Stimulated activated effector memory CD8-positive, alpha-beta T cell treated with anti-CD3 and anti-CD28 coated beads, Interleukin-12 subunit alpha, Interleukin-12 subunit beta, amount 100 ng/mL, for 72 hours (primary cell): Measurements from ENCODE around the gene SALL4.
A peak's percentile ranks its signal among the peaks of the same experiment; 100 is the strongest.

Experiments
- ATAC-seq: fragments of 150-1000 bp; cut with Tn5 transposase; 2 replicates; pipeline ENCODE4 v1.10.0; 2021
- DNase-seq, 2 donors: peaks; one replicate each; pipeline ENCODE4 v3.0.0; 2021 to 2022; ENCODE audit warnings: low spot score in 2 of 2
- H3K27ac Mint-ChIP-seq: one replicate; pipeline ENCODE4 v1.8.0; 2022; ENCODE audit warnings: mild to moderate bottlenecking, mixed read lengths
- H3K36me3 Mint-ChIP-seq: one replicate; pipeline ENCODE4 v1.8.0; 2022; ENCODE audit warnings: mild to moderate bottlenecking, mixed read lengths
- H3K4me1 Mint-ChIP-seq: one replicate; pipeline ENCODE4 v1.8.0; 2022; ENCODE audit warnings: mixed read lengths
- H3K4me3 Mint-ChIP-seq: one replicate; pipeline ENCODE4 v1.8.0; 2022; ENCODE audit warnings: mild to moderate bottlenecking, mixed read lengths
- H3K9me3 Mint-ChIP-seq: one replicate; pipeline ENCODE4 v1.8.0; 2022; ENCODE audit warnings: mixed read lengths

Gene SALL4

GRCh38 chr20:51811042-51811355 lies 8.7 kb upstream of the SALL4 start:
- no peak overlapping the region for H3K27ac Mint-ChIP-seq
- DNase-seq = no peak
- no peak overlapping the region for H3K4me3 Mint-ChIP-seq
- H3K9me3 Mint-ChIP-seq = no peaks in the 10 kb centered on the region
- no peaks in the 10 kb centered on the region for H3K36me3 Mint-ChIP-seq
- no peak for ATAC-seq
- H3K4me1 Mint-ChIP-seq = no peaks in the 10 kb centered on the region

DNA sequence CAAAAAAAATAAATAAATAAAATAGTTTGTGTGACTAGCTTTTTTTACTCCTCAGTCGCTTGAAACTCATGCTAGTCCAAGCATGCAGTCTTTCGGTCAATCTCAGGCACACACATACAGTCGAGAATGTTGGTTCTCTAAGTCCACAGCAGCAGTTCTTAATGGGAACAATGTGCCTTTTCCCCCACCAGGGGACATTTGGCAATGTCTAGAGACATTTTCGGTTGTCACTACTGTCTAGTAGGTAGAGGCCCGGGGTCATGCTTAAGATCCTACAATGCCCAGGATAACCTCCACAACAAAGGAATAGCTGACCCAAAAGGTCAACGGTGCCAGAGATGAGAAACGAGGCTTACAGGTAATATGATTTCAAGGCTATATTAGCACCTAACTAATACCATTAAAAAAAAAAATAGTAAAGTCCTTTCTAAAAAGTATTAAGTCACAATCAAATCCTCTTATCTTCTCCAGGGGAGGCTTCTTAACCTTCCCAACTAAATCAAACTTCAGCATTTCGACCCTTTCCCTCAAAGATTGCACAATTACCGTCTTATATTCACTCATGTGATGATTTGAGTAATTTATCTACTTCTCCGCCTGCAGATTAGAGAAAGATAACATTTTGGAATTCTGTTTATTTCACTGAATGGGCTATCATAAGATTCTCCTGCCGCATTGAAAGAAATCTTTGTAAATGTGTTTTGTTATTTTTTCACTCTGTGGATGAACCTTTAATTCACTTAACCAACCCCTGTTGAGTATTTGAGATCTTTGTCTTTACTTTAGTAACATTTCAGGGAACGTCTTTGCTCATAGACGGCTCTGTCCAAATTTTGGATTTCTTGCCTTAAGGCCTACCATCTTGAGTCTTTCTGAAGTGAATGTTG lies 8.1 kb upstream of the SALL4 start:
- H3K9me3 Mint-ChIP-seq = no peaks in the 10 kb centered on the region
- ATAC-seq (no peak), DNase-seq (no peak)
- no peaks in the 10 kb centered on the region for H3K4me1 Mint-ChIP-seq
- H3K36me3 Mint-ChIP-seq = no peaks in the 10 kb centered on the region
- H3K27ac Mint-ChIP-seq = no peak overlapping the region
- no peak overlapping the region for H3K4me3 Mint-ChIP-seq

GRCh38 chr20:51807720-51808250 lies 5.5 kb upstream of the SALL4 start:
- no peak overlapping the region for H3K4me3 Mint-ChIP-seq
- no peaks in the 10 kb centered on the region for H3K4me1 Mint-ChIP-seq
- ATAC-seq (no peak), DNase-seq (no peak)
- H3K9me3 Mint-ChIP-seq = no peaks in the 10 kb centered on the region
- no peaks in the 10 kb centered on the region for H3K36me3 Mint-ChIP-seq
- H3K27ac Mint-ChIP-seq = no peak overlapping the region

DNA sequence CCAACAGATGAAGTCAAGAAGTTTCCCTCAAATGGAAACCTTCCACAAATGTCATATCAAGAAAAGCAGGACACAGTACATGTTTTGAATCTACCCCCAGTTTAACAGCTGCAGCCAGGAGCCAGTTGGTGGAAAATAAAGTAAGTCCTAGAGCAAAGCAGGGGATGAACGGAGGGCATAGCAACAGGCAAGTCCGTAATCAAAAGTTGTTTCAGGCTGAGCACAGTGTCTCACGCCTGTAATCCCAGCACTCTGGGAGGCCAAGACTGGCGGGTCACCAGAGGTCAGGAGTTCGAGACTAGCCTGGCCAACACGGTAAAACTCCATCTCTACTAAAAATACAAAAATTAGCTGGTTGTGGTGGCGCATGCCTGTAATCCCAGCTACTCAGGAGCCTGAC lies 2.4 kb upstream of the SALL4 start:
- DNase-seq (no peak), ATAC-seq (no peak)
- no peak overlapping the region for H3K4me3 Mint-ChIP-seq

GRCh38 chr20:51803148-51803854 lies 980 bp upstream of the SALL4 start:
- ATAC-seq (no peak), DNase-seq (no peak)
- no peak overlapping the region for H3K27ac Mint-ChIP-seq
- no peaks in the 10 kb centered on the region for H3K9me3 Mint-ChIP-seq
- peaks cover 5% of the 10 kb centered on the region for H3K4me1 Mint-ChIP-seq
- H3K4me3 Mint-ChIP-seq = no peak overlapping the region
- no peaks in the 10 kb centered on the region for H3K36me3 Mint-ChIP-seq

More for the DNA sequence above, 2.4 kb upstream of the SALL4 start:
- H3K9me3 Mint-ChIP-seq = no peaks in the 10 kb centered on the region
- H3K36me3 Mint-ChIP-seq = no peaks in the 10 kb centered on the region
- H3K4me1 Mint-ChIP-seq = peaks cover 5% of the 10 kb centered on the region
- no peak overlapping the region for H3K27ac Mint-ChIP-seq

- ATAC-seq (no peak), DNase-seq (no peak)
- Mint-ChIP-seq H3K4me3 (no peak overlapping the region), H3K9me3 (no peaks in the 10 kb centered on the region), H3K27ac (no peak overlapping the region), H3K4me1 (peaks cover 5% of the 10 kb centered on the region), H3K36me3 (no peaks in the 10 kb centered on the region)
These were observed 548 bp downstream of the SALL4 start for GRCh38 chr20:51801823-51802123.

GRCh38 chr20:51801122-51801822 lies 1.0 kb downstream of the SALL4 start:
- Mint-ChIP-seq H3K27ac (peak overlapping the region; percentile 68), H3K9me3 (no peaks in the 10 kb centered on the region), H3K4me3 (peak overlapping the region; percentile 63), H3K36me3 (no peaks in the 10 kb centered on the region), H3K4me1 (peaks cover 5% of the 10 kb centered on the region)
- ATAC-seq (no peak), DNase-seq (peak in 1 of 2 donors; percentile 48)

DNA sequence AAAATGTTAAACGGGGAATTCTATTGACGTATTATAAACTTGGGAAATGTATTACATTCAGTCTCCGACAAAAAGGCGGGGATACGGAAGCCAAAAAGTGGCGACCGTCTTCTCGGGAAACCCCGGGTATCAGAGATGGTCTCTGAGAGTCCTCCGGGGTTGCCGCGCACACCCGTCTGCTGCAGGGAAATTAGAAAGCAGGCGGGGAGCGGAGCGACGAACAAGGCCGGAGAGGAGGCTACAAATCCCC lies 1.5 kb downstream of the SALL4 start:
- no peak for ATAC-seq
- DNase-seq = no peak
- no peaks in the 10 kb centered on the region for H3K9me3 Mint-ChIP-seq
- H3K27ac Mint-ChIP-seq = peak overlapping the region; percentile 68
- H3K4me3 Mint-ChIP-seq = peak overlapping the region; percentile 63
- H3K4me1 Mint-ChIP-seq = peaks cover 5% of the 10 kb centered on the region
- H3K36me3 Mint-ChIP-seq = no peaks in the 10 kb centered on the region

DNA sequence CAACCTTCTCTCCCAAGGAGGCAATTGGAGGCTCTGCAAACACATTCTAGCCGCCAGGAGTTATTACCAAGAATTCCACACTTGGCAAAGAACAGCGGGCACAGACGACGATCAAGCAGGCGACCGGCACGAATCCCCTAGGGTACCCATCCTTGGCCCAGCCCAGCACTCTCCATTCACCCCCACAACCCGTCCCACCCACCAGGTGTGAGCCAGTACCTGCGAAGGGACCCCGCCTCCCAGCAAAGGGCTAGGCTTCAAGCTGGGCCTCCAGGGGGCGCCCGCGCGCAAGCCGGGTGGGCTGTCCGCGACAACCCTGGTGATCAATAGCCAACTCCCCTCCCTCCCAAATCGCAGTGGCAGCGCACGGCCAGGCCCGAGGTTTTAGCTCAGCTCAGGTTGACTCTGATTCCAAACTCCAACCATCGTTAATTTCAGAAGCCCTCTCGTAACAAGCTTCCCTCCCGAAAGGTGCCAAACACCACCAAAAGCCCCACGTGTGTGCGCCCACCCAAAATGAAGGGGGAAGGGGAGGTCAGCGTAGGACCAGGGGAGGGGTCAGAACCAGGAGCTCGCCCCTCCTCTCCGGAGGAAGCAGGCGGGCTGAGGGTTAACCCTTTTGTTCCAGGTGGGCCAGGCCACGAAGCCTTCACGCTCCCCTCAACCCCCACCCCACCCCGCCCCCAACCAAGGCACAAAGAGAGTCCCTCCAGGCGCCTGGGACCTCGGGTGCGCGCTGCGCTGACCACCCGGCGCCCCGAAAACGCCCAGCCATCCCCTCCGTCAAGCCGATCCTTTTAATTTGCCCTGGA lies 2.1 kb downstream of the SALL4 start:
- H3K9me3 Mint-ChIP-seq = no peaks in the 10 kb centered on the region
- no peaks in the 10 kb centered on the region for H3K36me3 Mint-ChIP-seq
- DNase-seq = peak; percentile 71 to 86
- peak overlapping the region; percentile 68 for H3K27ac Mint-ChIP-seq
- peak overlapping the region; percentile 63 for H3K4me3 Mint-ChIP-seq
- H3K4me1 Mint-ChIP-seq = peaks cover 5% of the 10 kb centered on the region
- ATAC-seq = peak; percentile 80

DNA sequence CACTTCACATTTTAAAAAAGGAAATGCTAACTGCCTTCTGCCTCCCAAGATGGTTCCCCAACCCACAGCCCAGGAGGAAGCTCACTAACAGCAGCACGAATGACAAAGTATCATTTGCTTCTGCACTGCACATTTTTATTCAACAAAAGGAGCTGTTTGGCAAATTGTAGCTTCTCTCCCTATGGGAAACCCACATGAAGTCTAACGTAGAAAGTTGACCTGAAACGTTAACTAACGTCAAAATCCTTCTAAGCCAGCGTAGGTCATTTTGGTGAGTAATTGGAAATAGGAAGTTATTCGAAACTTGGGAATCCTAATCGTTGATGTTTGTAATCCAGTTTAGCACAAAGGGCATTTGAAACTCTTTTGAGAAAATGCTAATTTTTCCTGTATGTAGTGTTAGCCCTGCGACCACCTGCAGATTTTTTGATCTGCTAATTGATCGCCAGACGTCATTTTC lies 2.9 kb downstream of the SALL4 start:
- no peak for DNase-seq
- peaks cover 5% of the 10 kb centered on the region for H3K4me1 Mint-ChIP-seq
- H3K27ac Mint-ChIP-seq = no peak overlapping the region
- no peak for ATAC-seq
- no peaks in the 10 kb centered on the region for H3K36me3 Mint-ChIP-seq
- no peak overlapping the region for H3K4me3 Mint-ChIP-seq
- H3K9me3 Mint-ChIP-seq = no peaks in the 10 kb centered on the region

GRCh38 chr20:51797357-51798025 lies 4.8 kb downstream of the SALL4 start:
- ATAC-seq = no peak
- no peaks in the 10 kb centered on the region for H3K9me3 Mint-ChIP-seq
- no peak overlapping the region for H3K27ac Mint-ChIP-seq
- H3K4me3 Mint-ChIP-seq = no peak overlapping the region
- H3K36me3 Mint-ChIP-seq = no peaks in the 10 kb centered on the region
- peaks cover 5% of the 10 kb centered on the region for H3K4me1 Mint-ChIP-seq
- no peak for DNase-seq

GRCh38 chr20:51796340-51796739 lies 6.0 kb downstream of the SALL4 start:
- Mint-ChIP-seq H3K9me3 (no peaks in the 10 kb centered on the region), H3K36me3 (no peaks in the 10 kb centered on the region), H3K4me3 (no peak overlapping the region), H3K4me1 (peaks cover 5% of the 10 kb centered on the region), H3K27ac (no peak overlapping the region)
- ATAC-seq (no peak), DNase-seq (no peak)

DNA sequence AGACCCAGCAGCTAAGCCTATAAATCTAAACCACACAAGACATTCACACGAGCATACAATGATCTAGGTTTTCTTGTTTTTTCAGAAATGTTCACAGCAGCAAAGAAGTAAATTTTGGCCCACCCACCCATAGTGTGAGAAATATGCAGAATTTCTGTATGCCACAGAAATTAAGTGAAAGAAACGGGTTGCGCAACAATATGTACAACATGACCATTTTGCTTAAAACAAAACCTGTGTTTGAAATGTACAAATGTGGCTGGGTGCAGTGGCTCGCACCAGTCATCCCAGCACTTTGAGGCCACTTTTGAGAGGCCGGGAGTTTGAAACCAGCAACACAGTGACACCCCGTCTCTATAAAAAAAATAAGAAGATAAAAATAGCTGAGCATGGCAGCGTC lies 9.4 kb downstream of the SALL4 start:
- no peak overlapping the region for H3K4me3 Mint-ChIP-seq
- no peaks in the 10 kb centered on the region for H3K36me3 Mint-ChIP-seq
- H3K27ac Mint-ChIP-seq = no peak overlapping the region
- no peak for DNase-seq
- no peaks in the 10 kb centered on the region for H3K9me3 Mint-ChIP-seq
- no peaks in the 10 kb centered on the region for H3K4me1 Mint-ChIP-seq
- no peak for ATAC-seq

DNA sequence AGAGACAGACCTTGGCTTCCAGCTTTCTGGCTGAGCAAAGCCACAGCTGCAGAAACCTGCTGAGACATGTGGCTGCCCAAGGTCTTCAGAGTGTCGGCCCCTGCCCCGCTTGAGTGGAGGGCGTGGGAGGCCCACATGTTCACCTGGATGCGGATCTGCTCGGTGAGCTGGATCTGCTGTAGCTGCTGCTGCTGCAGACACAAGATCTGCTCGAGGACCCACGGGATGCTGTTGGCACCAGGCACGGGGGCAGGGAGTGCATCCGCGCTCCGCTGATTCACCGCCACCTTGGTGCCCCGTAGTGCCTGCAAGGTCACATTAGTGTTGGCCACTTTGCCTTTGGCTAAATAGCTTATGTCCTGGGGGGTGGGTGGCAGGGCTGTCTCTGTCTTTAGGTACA lies 10.7 kb downstream of the SALL4 start:
- DNase-seq (no peak), ATAC-seq (no peak)
- Mint-ChIP-seq H3K9me3 (no peaks in the 10 kb centered on the region), H3K4me3 (no peak overlapping the region), H3K36me3 (no peaks in the 10 kb centered on the region), H3K27ac (no peak overlapping the region), H3K4me1 (no peaks in the 10 kb centered on the region)

DNA sequence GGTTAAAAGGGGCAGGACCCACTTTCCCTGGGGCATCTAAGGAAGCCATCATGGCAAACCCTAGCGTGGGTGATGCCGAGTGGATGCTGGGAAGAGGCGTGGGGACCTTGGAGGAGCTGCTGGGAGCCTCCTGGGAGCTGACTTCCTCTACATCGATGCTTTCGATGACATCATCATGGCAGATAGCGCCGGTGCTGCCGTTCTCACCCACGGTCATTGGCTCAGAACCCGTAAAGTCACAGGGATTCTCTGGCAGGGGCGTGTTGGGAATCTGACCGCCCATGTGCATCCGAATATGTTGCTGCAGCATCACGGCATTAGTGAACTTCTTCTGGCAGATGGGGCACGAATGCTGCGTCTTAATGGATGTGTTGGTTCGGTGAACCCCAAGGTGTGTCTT lies 12.1 kb downstream of the SALL4 start:
- Mint-ChIP-seq H3K9me3 (no peaks in the 10 kb centered on the region), H3K36me3 (no peaks in the 10 kb centered on the region), H3K4me3 (no peak overlapping the region), H3K27ac (no peak overlapping the region), H3K4me1 (no peaks in the 10 kb centered on the region)
- ATAC-seq (no peak), DNase-seq (no peak)
